H1 (cell line): Measurements from ENCODE around the gene NXN. TPM values are rescaled to one million over a fixed set of nuclear protein-coding genes. Genes with fewer than 3 reads are reported as not detected.

ENCODE experiments used
- CTCF ChIA-PET: fragments of 300-600 bp; sonication (Branson Sonifier 250); formaldehyde crosslinking; loops from one replicate; lab custom pipeline; 2021; ENCODE audit not compliant: partially characterized antibody; lab: Charles Lee
- POLR2A ChIA-PET: fragments of 300-600 bp; sonication (Branson Sonifier 250); formaldehyde crosslinking; loops from one replicate; lab custom pipeline; 2021; ENCODE audit warnings: inconsistent platforms; ENCODE audit not compliant: partially characterized antibody; lab: Charles Lee
- DNase-seq, 2 experiments: peaks; one replicate each; pipeline versions ENCODE4 v3.0.0 to v3.0.0-alpha.2; 2010 to 2022; ENCODE audit warnings: low spot score in 2 of 2, low read depth in 1 of 2, mixed read lengths in 1 of 2
- FAIRE-seq: peaks from 2 replicates; lab custom pipeline; 2011; peaks lifted over from hg19 to GRCh38; lab: Jason Lieb, UNC
- H2AFZ ChIP-seq: 2 replicates; pipeline ENCODE4 v1.8.1; 2012; ENCODE audit warnings: low read length, inconsistent platforms
- H2AK5ac ChIP-seq: 2 replicates; pipeline ENCODE4 v1.6.1; 2013; ENCODE audit warnings: low read depth, low read length
- H2BK120ac ChIP-seq: replicated peaks from 2 replicates; pipeline ENCODE3; 2013; ENCODE audit warnings: low read depth, low read length, inconsistent platforms
- H2BK12ac ChIP-seq: 2 replicates; pipeline ENCODE4 v1.6.1; 2013; ENCODE audit warnings: low read depth, low read length
- H2BK15ac ChIP-seq: 2 replicates; pipeline ENCODE4 v1.6.1; 2013; ENCODE audit warnings: low read length
- H2BK20ac ChIP-seq: 2 replicates; pipeline ENCODE4 v1.6.1; 2013; ENCODE audit warnings: low read length
- H2BK5ac ChIP-seq: 2 replicates; pipeline ENCODE4 v1.6.1; 2013; ENCODE audit warnings: low read depth, low read length
- H3K14ac ChIP-seq: 2 replicates; pipeline ENCODE4 v1.6.1; 2013; ENCODE audit warnings: inconsistent platforms; ENCODE audit not compliant: insufficient read length
- H3K18ac ChIP-seq: 2 replicates; pipeline ENCODE4 v1.6.1; 2013; ENCODE audit warnings: low read length; ENCODE audit errors: extremely low read depth
- H3K23ac ChIP-seq: 2 replicates; pipeline ENCODE4 v1.6.1; 2013; ENCODE audit warnings: inconsistent platforms; ENCODE audit not compliant: insufficient read length
- H3K23me2 ChIP-seq: 2 replicates; pipeline ENCODE4 v1.6.1; 2013; ENCODE audit warnings: low read depth, low read length
- H3K27ac ChIP-seq: 2 replicates; pipeline ENCODE4 v1.6.1; 2011; ENCODE audit warnings: low read depth, low read length, inconsistent platforms
- H3K27me3 ChIP-seq, 4 experiments: replicated peaks in 1 of 4; 1 replicate in 1 of 4; 2 replicates in 3 of 4; pipeline versions ENCODE4 v1.6.1 to v1.8.1; 2011 to 2013; ENCODE audit warnings: low read length in 3 of 4, mild to moderate bottlenecking in 3 of 4, inconsistent platforms in 2 of 4, mixed read lengths in 2 of 4, moderate library complexity in 1 of 4; ENCODE audit not compliant: control insufficient read depth in 3 of 4, insufficient read depth in 3 of 4; ENCODE audit errors: extremely low read depth in 1 of 4
- H3K36me3 ChIP-seq, 4 experiments: 2 replicates each; pipeline versions ENCODE4 v1.6.1 to v1.8.1; 2011 to 2013; ENCODE audit warnings: mild to moderate bottlenecking in 4 of 4, low read length in 3 of 4, moderate library complexity in 2 of 4, control low read depth in 1 of 4, inconsistent platforms in 1 of 4; ENCODE audit not compliant: insufficient read depth in 4 of 4, control insufficient read depth in 2 of 4
- H3K4ac ChIP-seq: replicated peaks from 2 replicates; pipeline ENCODE3; 2013; ENCODE audit warnings: low read length, low read depth, mixed read lengths, inconsistent platforms; ENCODE audit not compliant: insufficient read length
- H3K4me1 ChIP-seq, 4 experiments: replicated peaks in 1 of 4; 1 replicate in 1 of 4; 2 replicates in 3 of 4; pipeline versions ENCODE4 v1.6.1 to v1.8.1; 2011 to 2013; ENCODE audit warnings: low read length in 3 of 4, inconsistent platforms in 2 of 4, mixed read lengths in 1 of 4; ENCODE audit not compliant: insufficient read depth in 4 of 4, control insufficient read depth in 3 of 4
- H3K4me2 ChIP-seq, 2 experiments: 2 replicates each; pipeline versions ENCODE4 v1.6.1 to v1.8.1; 2011 to 2013; ENCODE audit warnings: low read depth in 2 of 2, low read length in 2 of 2, control low read depth in 1 of 2, inconsistent platforms in 1 of 2, mild to moderate bottlenecking in 1 of 2; ENCODE audit not compliant: insufficient read depth in 1 of 2
- H3K4me3 ChIP-seq, 4 experiments: fragments of 200-600, 300-600 bp in 1 of 4; sonication (generic), shearing (Covaris generic), sonication (Bioruptor Twin) in 1 of 4; 2 replicates each; pipeline versions ENCODE4 v1.5.1 to v1.8.1; 2011 to 2016; ENCODE audit warnings: low read length in 4 of 4, low read depth in 3 of 4, control low read depth in 2 of 4, inconsistent platforms in 2 of 4, mild to moderate bottlenecking in 2 of 4, mixed read lengths in 1 of 4, moderate library complexity in 1 of 4; ENCODE audit not compliant: insufficient read depth in 2 of 4; ENCODE audit errors: extremely low read depth in 1 of 4
- H3K56ac ChIP-seq: replicated peaks from 2 replicates; pipeline ENCODE3; 2013; ENCODE audit warnings: low read depth, mild to moderate bottlenecking, mixed read lengths, low read length, inconsistent platforms; ENCODE audit not compliant: insufficient read length
- H3K79me1 ChIP-seq: 2 replicates; pipeline ENCODE4 v1.6.1; 2013; ENCODE audit warnings: low read depth, low read length, control low read depth
- H3K79me2 ChIP-seq, 2 experiments: 2 replicates each; pipeline versions ENCODE4 v1.6.1 to v1.8.1; 2012 to 2013; ENCODE audit warnings: low read length in 2 of 2, mild to moderate bottlenecking in 2 of 2, inconsistent platforms in 1 of 2; ENCODE audit not compliant: insufficient read depth in 2 of 2, control insufficient read depth in 1 of 2
- H3K9ac ChIP-seq, 4 experiments: replicated peaks in 1 of 4; 1 replicate in 1 of 4; 2 replicates in 3 of 4; pipeline versions ENCODE4 v1.6.1 to v1.8.1; 2011 to 2013; ENCODE audit warnings: low read depth in 3 of 4, low read length in 3 of 4, control low read depth in 2 of 4, mild to moderate bottlenecking in 2 of 4, moderate library complexity in 2 of 4, inconsistent platforms in 1 of 4; ENCODE audit errors: extremely low read depth in 1 of 4
- H3K9me3 ChIP-seq, 2 experiments: 2 replicates each; pipeline versions ENCODE4 v1.6.1 to v1.8.1; 2012 to 2013; ENCODE audit warnings: mild to moderate bottlenecking in 2 of 2, moderate library complexity in 2 of 2, control low read depth in 1 of 2, inconsistent platforms in 1 of 2, low read depth in 1 of 2, low read length in 1 of 2, mixed read lengths in 1 of 2; ENCODE audit not compliant: insufficient read depth in 2 of 2
- H4K20me1 ChIP-seq, 2 experiments: replicated peaks in 1 of 2; 2 replicates each; pipeline versions ENCODE3 to v1.8.1; 2011 to 2013; ENCODE audit warnings: inconsistent platforms in 2 of 2, low read length in 2 of 2, mild to moderate bottlenecking in 1 of 2; ENCODE audit not compliant: insufficient read depth in 2 of 2, control insufficient read depth in 1 of 2
- H4K5ac ChIP-seq: 2 replicates; pipeline ENCODE4 v1.6.1; 2013; ENCODE audit warnings: low read length, low read depth, mixed read lengths, inconsistent platforms; ENCODE audit not compliant: insufficient read length
- H4K8ac ChIP-seq: 2 replicates; pipeline ENCODE4 v1.8.0; 2013; ENCODE audit warnings: mild to moderate bottlenecking, moderate library complexity, low read length, inconsistent platforms; ENCODE audit not compliant: insufficient read depth; ENCODE audit errors: extremely low read depth
- H4K91ac ChIP-seq: replicated peaks from 2 replicates; pipeline ENCODE3; 2013; ENCODE audit warnings: low read length, mixed read lengths, inconsistent platforms; ENCODE audit not compliant: insufficient read length
- CEBPB ChIP-seq: IDR thresholded peaks from 2 replicates; pipeline ENCODE4 v1.6.1; 2012; ENCODE audit warnings: low read depth, low read length
- NANOG ChIP-seq: IDR thresholded peaks from 2 replicates; pipeline ENCODE4 v1.6.1; 2011; ENCODE audit warnings: low read length, low read depth, mild to moderate bottlenecking, inconsistent platforms; ENCODE audit not compliant: insufficient read depth, poor library complexity, severe bottlenecking
- SUZ12 ChIP-seq: fragments of 200-600 bp; sonication (generic); IDR thresholded peaks from 2 replicates; pipeline ENCODE4 v1.6.1; 2012; ENCODE audit warnings: mild to moderate bottlenecking, inconsistent platforms, low read length, moderate library complexity, mixed read lengths
- TEAD4 ChIP-seq: IDR thresholded peaks from 2 replicates; pipeline ENCODE4 v1.6.1; 2012; ENCODE audit warnings: low read depth, low read length, inconsistent platforms, mixed read lengths
- WGBS, 2 experiments: shearing (Covaris generic) in 1 of 2; methylation state at CpG; one replicate each; pipeline versions ENCODE4 v1.1.6 to v1.1.7; 2013 to 2015; ENCODE audit warnings: low lambda C conversion rate in 2 of 2, mixed read lengths in 2 of 2, inconsistent platforms in 1 of 2, low coverage in 1 of 2, missing lambda C conversion rate in 1 of 2; ENCODE audit not compliant: insufficient replicate concordance in 2 of 2, insufficient coverage in 1 of 2, insufficient read length in 1 of 2; ENCODE audit errors: extremely low coverage in 1 of 2, missing lambda C conversion rate in 1 of 2; 5-methylcytosine and 5-hydroxymethylcytosine counted together
- polyA plus RNA-seq, 7 experiments: library from polyadenylated mRNA; depleted of rRNA in 3 of 7; stranded (reverse) in 5 of 7; unstranded in 2 of 7; fragments of >200 nt in 5 of 7; fragments of 200-250 nt in 2 of 7; gene quantifications; 1 replicate in 5 of 7; 2 replicates in 1 of 7; 4 replicates in 1 of 7; pipeline versions ENCODE4 v1.2.1 to v1.2.3, GENCODE V29; 2011 to 2013; ENCODE audit warnings: missing spikeins in 2 of 7, mixed read lengths in 2 of 7
- total RNA-seq: library from RNA; stranded (reverse); fragmentation: NEBNext Ultra II Directional; extraction: Animal tissue kit (Norgen Biotek cat#: 25700); gene quantifications from 2 replicates; pipeline ENCODE4 v1.2.1, GENCODE V29; 2021

Gene NXN
- total and polyA plus RNA-seq, 2 of the 8 experiments (the other 6 are each of a cell fraction or from before 2014, with no cell fraction given), result 94.1 to 107 TPM

DNA sequence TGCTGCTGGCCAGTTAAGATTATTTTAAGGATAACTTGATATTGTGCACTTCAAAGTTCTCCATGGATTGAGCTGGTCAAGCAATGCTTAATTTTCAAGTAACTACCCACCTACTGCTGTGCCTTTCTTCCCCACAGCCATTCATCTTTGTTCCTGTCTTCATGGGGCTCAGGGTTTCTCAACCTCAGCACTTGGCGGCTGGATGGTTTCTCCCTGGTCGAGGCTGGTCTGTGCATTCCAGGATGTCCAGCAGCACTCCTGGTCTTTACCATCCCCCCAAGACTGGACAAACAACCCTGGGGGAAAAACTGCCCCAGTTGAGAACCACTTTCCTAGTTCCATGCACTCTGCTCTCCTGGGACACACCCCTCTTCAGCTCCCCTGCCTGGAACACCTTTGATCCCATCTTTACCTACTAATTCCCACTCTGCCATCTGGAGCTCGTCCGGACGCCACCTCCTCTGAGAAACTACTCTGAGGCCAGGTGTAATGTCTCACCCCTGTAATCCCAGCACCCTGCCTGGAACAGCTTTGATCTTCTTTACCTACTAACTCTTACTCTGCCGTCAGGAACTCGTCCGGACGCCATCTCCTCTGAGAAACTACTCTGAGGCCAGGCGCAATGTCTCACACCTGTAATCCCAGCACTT is 81.5 kb downstream of the NXN start:
- H2BK15ac ChIP-seq, result no peak overlapping the region
- no peaks in the 10 kb centered on the region for H3K23me2 ChIP-seq
- ChIA-PET POLR2A (interaction anchor here (1.3 kb wide), 1 partner anchor 13 kb away, joined by 3 read pairs; no protein-coding TSS in a partner anchor), CTCF (interaction anchor here (1.3 kb wide), 1 partner anchor 19 kb away, joined by 3 read pairs; no protein-coding TSS in a partner anchor)
- H2AFZ ChIP-seq, result no peak overlapping the region
- no peak overlapping the region; the same call in 1 of the 2 replicates for H3K18ac ChIP-seq
- H4K8ac ChIP-seq, result no peak overlapping the region
- no peak overlapping the region for H3K4me3 ChIP-seq
- H2BK20ac ChIP-seq, result no peak overlapping the region
- no peak for DNase-seq
- peaks cover 4 to 17% (median 6%) of the 10 kb centered on the region in 4 experiments for H3K4me1 ChIP-seq
- no peak overlapping the region for H2BK12ac ChIP-seq
- H3K36me3 ChIP-seq, result no peaks in the 10 kb centered on the region
- H3K79me2 ChIP-seq, result peaks cover 0 to 47% of the 10 kb centered on the region in 2 experiments; a peak in 2 of 4 replicates
- H3K27me3 ChIP-seq, result no peaks in the 10 kb centered on the region
- no peak overlapping the region for H2BK5ac ChIP-seq
- peaks cover 5 to 10% of the 10 kb centered on the region in 2 experiments for H4K20me1 ChIP-seq
- H4K5ac ChIP-seq, result no peak overlapping the region
- FAIRE-seq, result no peak
- TF ChIP-seq SUZ12, result no peak
- 0 out of 2 replicates have a peak, but pooled peaks have one; percentile 28 for TF ChIP-seq CEBPB
- TF ChIP-seq TEAD4, result 0 out of 2 replicates have a peak, but pooled peaks have one; percentile 39
- TF ChIP-seq NANOG, result peak; percentile 5
- no peak overlapping the region for H3K56ac ChIP-seq
- no peak overlapping the region for H4K91ac ChIP-seq
- 69% methylated on average over 2 of the region's 10 CpGs; no CpG with 5 or more reads in 1 of the 2 experiments for WGBS, 2 experiments
- H3K23ac ChIP-seq, result no peak overlapping the region
- H3K14ac ChIP-seq, result no peak overlapping the region
- H2AK5ac ChIP-seq, result no peak overlapping the region
- H3K4me2 ChIP-seq, result no peak overlapping the region
- H3K79me1 ChIP-seq, result peaks cover 10% of the 10 kb centered on the region
- no peak overlapping the region for H3K4ac ChIP-seq
- H2BK120ac ChIP-seq, result no peak overlapping the region
- no peak overlapping the region for H3K9ac ChIP-seq
- no peak overlapping the region for H3K27ac ChIP-seq
- H3K9me3 ChIP-seq, result no peaks in the 10 kb centered on the region
